GM21737 (cell line): ENCODE data around the gene PHRF1.

ENCODE experiments used
- ATAC-seq: cut with Tn5 transposase; IDR thresholded peaks from one replicate; pipeline ENCODE4 v1.9.1; 2021; ENCODE audit warnings: mild to moderate bottlenecking, moderate library complexity; ENCODE audit not compliant: unreplicated experiment

The PHRF1 gene

DNA sequence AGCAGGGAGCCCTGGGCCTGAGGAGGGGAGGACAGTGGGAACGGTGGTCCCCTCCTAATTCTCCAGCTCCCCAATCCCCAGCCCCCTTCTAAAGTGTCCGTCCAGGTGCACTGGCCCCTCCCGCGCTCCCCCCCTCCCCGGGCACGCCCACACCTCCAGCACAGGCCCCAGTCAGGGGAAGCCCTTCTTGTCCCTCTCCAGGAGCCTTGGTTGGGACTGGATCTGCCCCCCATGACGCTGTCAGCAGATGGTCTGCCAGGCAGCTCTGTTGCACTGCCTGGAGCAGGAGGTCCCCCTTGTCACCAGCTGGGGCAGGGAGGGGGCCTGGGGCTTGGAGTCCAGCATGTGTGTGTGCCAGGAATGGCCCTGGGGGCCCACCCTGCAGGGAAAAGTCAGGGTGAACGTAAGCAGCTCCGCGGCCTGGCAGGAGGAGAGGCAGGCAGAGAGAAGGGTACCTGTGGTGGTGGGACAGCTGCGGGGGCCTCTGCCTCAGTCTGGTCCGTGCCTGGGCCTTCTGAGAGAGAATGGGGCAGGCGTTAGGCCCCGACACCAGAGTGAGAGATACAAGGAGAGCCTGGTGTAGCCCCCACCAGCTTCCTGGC, 37.9 kb downstream of the PHRF1 start:
- no peak for ATAC-seq

DNA sequence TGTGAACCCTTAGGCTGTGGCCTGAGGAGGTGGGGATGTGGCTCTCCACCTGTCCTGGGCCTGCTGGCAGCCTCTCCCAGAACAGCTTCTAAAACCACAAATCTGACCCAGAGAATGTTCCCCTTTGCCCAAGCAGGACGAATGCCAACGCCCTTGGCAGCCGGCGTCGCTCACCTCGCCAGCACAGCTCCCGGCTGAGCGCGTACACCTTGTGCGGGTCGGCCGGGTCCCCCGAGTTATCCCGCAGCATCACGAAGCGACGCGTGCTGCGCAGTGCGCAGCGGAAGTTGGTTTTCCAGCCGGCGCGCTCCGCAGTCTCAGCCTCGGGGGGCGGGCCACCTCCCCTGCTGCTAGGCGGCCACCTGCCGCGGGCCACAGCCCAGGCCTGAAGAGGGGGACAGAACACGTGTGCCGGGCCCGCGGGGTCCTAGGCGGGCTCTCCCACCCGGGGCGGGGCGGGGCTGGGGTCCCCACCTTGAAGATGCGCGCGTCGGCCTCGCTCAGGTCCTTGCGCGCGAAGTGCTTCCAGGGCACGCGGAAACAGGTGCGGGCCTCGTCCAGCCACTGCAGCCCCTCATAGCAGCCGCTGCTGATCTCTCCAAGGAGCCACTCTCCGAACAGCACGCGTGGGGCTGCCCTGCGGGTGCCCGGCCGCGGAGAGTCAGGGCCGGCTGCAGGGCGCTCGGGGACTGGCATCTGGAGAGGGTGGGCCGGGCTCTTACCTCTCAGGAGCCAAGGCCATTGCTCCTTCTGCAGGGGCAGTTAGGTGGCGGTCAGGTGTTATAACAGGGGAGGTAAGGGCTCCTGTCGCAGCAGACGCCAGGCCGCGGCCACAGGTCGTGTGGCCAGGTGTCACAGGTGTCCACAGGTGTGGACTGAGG, 38.6 kb downstream of the PHRF1 start:
- no peak for ATAC-seq

DNA sequence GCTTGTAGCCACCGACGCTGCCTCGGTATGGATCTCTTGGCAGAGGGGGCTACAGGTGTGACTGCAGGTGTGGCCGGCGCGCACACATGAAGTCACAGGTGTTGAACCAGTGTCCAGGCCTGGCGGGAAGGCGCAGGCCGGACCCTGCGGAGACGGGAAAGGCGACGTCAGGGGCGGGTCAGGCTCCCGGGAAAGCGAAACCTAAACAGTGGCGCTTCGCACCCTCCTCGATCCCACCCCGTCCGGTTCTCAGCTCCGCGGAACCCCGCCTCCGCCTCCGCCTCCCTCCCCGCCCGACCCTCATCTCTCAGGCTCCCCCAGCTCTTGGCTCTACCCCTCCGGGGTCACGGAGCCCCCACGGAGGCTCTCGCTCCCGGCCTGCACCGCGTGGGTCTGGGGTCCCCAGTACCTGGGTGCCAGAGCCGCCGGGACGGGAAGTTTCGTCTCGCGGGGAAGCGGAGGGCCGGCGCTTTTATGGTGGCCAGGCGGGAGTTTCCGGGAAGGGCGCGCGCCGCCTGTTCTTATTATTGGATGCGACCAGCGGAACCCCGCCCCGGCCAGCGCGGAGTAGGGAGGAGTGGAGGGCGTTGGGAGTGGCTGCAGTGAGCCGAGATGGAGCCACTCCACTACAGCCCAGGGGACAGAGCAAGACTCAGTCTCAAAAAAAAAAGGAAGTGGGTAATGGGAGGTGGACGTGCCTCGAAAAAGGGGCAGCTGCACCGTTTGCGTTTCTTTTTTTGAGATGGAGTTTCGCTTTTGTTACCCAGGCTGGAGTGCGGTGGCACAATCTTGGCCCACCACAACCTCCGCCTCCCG, 39.4 kb downstream of the PHRF1 start, which contains the start of gene IRF7:
Gene IRF7 (minus strand): TSS at position 447 of the 816 bp plus-strand sequence. CDS start 586 bp downstream, outside the sequence.
- peak; percentile 69 for ATAC-seq

DNA sequence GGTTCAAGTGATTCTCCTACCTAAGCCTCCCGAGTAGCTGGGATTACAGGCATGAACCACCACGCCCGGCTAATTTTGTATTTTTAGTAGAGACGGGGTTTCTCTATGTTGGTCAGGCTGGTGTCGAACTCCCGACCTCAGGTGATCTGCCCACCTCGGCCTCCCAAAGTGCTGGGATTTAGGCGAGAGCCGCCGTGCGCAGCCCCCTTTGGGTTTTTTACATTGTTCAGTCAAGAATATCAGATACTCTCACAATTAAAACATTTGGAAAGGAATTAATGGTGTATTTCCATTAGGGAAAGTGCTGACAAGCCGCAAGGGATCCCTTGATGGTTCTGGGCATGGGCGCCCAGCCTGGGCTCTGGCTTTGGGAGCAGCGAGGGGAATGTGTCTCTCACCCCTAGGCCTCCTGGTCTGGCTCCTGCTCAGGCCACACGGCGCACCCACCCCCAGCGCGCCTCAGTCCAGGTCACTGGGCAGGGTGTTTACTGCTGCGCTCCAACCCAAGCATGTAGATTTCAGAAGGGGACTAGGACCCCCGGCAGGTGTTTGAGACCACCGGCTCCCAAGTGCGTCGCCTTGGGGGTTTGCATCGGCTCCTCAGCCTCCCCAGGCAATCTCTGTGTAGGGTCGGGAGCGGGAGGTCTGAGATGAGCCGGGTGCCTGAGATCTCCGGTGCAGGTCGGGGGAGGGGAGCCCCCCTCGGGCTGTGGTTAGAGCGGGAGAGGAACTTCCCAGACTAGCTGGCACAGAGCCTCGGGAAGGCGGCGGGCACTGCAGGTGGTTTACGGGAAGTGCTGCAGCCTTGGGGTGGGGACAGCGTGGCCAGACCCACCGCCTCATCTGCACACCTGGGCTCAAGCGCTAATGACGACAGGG, 40.3 kb downstream of the PHRF1 start:
- no peak for ATAC-seq

DNA sequence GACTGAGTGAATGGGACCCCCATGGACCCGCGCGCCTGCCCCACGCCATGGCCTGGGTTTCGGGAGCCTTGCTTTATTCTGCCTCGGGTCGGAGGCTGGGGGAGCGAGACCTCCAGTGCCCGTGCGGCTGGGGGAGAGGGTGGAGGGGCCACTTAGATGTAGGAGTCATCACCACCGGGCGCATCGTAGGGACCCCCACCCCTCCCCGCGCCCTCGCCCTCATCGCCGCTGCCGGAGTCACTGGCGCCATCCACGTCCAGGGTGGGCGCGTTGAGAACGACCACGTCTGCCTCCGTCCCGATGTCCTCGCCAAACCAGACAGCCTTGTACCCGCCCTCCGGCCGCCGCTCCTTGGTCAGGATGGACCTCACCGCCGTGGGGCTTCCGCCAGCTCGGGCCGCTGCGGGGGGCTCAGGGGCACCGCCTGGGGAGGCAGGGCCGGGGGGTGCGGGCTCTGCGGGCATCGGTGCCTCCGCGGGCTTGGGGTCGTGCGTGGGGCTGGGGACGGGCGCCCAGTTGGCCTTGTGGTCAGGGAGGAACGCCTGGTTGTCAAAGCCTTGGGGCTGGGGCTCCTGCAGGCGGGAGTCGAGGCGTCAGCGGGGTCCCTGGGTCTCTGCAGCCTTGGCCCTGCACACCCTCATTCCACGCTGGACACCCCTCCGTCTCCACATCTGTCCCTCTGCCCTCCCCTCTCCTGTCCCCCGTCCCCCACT, 41.1 kb downstream of the PHRF1 start:
- no peak for ATAC-seq

DNA sequence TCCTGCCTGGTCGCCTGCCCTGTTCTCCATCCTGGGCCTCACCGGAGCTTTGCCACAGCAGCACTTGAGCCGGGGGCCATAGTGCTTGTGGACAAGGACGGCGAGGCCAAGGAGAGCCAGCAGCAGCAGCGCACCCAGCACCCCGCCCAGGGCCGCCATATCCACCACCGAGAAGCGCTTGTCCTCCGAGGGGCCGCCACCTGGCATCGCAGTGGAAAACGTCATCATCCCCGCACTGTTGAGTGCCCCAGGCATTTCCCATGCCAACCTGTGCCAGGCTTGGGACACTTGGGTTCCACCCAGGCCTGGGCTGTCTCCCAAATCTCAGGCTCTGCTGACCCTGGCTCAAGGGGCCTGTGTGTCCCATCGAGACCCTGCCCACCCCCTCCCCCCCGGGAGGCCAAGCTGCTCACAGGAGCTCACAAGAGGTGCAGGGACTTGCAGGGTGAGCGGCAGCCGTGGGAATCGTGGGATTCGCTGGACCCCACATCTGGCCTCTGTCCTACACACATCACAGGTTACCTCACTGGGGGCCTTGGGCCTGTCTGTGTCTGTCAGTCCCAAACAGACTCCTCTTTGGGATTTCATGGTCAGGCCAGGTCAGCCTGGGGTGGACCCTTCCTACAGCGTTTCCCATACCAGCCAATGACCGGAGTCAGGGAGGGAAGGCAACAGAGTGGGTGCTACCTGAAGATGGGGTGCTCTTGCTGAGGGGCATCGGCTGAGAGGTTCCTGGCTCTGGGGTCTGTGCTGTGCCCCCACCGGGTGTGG, 41.8 kb downstream of the PHRF1 start:
- ATAC-seq = no peak

DNA sequence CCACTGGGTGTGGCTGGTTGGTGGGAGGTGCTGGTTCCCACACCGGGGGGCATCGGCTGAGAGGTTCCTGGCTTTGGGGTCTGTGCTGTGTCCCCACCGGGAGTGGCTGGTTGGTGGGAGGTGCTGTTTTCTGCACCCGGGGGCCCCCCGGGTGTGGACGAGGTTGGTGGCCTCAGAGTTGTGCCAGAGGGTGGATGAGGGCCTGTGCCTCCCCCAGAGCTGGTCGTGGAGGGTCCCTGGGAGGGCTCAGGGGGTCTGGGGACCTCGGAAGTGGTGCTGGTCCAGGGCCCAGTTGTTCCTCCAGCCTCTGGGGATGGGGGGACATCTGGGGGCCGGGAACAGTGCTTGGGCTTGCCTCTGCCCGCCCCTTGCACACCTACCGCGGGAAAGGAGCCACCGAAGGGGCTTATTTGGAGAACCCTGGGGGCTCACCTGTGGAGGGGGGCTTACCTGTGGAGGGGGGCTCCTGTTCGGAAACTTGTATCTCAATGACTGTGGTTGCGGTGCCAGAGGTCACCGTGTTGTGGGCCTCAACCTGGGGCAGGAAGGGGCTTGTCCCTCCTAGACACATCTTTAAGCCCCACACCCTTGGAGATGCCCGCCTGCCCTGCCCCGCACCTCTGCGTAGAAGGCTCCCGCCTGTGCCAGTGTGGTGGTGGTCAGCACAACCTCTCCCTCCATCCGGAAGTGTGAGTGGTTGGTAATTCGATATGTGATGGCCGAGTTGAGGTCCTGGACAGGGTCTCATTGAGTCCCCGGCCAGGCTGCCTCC, 42.8 kb downstream of the PHRF1 start:
- ATAC-seq = no peak

DNA sequence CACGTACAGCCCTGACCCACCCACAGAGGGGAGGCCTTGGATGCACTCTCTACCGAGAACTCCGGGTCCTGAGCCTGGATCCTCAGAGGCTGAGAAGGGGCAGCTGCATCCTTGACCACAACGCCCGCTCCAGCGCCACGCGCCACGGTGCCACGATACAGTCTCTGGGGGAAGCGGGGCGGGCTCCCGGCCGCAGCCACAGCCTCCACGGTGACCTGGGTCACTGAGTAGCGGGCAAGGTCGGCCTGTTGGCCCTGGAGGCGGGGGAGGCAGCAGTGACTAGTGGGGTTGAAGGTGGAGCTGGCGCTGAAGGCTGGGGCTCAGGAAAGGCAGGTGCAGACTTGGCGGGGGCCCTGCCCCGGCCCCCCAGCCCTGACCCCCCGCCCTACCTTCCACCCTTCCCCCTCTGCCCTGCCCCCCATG, 43.4 kb downstream of the PHRF1 start:
- ATAC-seq = no peak

DNA sequence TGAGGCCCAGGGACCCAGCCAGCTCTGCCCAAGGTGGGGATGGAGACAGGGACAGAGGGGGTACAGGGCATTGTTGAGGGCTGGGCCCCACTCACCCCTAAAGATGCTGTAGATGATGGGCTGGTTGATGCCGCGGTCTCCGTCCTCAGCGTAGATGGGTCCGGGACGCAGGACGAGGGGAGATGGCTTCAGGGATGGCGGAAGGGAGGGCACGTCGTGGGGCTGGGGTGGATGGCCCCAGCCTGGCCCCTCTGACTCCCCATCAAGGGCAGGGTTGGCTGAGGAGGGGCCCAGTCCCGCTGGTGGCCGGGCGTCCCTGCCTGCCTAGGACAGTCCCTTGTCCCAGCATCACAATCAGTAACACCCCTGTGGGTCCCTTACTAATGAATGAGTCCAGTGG, 43.9 kb downstream of the PHRF1 start:
- no peak for ATAC-seq

DNA sequence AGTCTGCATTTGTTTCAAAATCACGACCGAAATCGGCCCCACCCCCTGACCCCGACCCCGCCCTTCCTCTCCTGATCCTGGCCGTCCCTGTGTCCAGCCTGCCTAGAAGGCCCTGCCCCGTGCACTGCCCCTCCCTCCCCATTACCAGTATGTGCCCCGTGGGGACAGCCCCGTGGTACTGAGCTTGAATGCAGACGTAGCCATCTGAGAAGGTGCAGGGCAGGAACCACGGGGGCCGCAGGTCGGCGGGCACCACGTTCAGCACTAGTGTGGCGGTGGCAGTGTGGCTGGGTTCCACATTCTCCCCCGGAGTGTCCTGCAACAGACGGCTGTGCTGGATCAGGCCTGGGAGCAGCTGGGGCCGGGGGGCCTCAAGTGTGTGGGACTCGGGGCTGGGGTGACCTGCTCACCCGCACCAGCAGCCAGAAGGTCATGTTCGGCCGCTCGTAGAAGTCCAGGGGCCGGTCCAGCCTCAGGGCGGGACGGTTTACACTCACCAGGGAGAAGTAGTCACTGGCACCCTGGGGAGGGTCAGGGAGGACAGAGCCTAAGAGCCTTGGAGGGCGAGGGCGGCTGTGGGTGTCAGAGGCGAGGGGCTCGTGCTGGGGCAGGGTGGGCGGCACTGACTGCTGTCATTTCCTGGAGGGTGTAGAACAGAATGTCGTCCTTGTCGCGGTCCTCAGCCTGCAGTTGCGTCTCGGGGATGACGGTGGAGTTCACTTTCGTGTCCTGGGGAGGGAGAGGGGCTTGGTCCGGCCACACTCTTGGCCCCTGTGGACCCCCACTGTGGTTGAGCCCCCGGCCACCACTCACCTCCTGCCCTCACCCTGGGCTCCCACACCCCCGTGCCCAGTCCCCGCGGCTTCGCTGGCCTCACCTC, 44.9 kb downstream of the PHRF1 start:
- no peak for ATAC-seq

DNA sequence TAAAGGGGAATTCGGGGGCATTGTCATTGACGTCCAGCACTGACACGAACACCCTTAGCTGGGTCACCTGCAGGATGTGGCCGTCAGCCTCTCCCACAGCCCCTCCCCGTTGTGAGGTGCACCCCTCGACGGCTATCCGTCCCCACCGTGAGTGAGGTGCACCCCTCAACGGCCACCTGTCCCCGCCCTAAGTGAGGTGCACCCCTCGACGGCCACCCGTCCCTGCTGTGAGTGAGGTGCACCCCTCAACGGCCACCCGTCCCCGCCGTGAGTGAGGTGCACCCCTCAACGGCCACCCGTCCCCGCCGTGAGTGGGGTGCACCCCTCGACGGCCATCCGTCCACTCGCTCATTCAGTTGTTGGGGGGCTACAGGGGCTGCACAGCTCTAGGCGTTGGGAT, 45.6 kb downstream of the PHRF1 start:
- ATAC-seq = no peak

DNA sequence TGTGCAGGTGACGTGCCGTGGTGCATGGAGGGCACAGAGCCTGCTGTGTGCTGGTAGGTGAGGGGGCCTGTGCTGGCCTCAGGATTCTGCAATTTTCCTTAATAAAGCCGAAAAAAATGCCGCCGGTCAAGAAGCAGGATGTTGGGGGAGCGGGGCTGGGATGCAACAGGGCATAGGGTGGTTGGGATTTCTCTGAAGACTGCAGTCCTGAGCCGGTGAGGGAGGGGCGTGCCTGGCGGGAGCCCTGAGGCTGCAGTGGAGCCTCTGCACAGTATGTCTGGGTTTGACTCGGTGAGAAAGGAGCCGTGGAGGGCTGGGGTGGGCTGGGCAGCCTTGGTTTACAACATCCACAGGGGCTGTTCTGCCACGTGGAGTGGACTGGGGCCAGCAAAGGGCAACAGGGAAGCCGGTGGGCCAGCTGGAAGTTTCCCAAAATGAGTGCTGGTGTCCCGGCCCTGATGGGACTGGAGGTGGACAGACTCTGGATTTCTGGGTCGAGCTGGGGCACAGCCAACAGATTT, 47.1 kb downstream of the PHRF1 start:
- ATAC-seq = no peak

DNA sequence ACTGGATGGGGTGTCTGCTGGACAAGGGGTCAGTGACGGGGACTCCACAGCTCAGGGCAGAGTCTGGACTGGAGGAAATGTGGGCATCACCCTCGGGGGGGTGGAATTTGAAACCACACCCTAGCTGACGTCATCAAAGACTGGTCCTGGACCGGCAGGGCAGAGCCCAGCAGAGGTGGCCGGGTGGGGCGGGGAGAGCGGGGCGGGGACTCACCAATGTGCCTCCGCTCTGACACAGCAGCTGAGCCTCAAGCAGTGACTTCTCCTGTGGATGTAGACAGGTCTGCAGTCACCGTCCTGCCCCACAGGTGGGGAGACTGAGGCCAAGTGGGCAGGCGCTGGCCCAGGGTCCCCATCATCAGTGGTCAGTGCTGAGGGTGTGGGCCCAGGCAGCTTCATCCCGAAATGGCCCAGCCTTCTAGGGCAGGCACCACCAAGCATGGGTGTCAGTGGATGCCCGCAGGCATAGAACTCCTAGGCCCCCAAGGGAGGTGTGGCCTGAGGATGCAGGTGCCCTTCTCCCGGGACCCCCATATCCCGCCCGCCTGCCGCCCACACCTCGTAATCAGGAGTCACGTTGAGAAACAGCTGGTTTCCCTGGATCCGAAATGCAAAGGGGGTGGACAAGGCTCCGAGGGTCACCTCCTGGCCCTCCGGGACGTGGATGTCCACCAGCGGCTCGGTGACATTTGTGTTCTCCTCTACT, 47.9 kb downstream of the PHRF1 start:
- no peak for ATAC-seq

DNA sequence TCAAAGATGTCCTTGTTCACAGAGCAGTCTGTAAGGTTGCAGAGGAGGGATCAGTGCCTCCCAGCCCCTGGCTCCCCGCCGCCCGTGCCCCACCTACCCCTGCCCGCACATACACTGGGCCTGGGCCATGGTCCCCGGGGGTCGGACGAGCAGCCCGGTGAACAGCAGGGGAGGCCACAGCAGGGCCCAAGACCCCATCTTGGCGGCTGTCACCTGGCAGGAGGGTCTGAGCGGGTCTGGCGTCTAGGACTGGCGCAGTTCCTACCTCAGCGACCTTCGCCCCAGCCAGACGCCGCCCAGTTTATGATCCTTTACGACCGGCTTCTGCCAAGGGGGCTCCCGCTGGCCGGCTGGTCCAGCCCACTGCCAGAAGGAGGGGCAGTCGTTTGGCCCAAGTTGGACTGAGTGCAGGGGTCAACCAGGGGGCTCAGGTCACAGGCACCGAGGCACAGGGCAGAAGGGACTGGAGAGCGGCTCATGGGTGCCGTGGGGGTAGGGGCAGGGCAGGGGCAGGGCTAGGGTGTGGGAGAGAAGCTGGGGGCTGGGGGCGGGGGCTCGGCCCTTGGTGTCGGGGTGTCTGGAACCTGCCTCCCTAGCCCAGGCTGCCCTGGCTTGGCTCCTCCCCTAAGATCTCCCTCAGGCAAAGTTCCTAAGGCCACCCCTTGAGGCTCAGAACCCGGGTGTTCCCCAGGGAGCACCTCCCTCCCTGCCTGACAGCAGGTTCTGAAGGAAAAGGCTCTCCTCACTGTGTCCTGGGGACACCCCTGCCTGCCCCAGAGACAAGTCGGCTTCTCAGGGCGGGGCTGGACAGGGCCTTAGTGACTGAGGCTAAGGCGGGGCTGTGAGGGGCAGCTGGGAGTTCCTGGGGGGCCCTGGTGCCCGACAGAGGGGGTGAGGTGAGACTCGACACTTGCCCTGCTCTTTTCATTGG, 48.7 kb downstream of the PHRF1 start, which contains the start of gene CDHR5:
Gene CDHR5 (minus strand): TSS at position 251 of the 931 bp plus-strand sequence. CDS start 53 bp downstream, at position 198.
- ATAC-seq = no peak

DNA sequence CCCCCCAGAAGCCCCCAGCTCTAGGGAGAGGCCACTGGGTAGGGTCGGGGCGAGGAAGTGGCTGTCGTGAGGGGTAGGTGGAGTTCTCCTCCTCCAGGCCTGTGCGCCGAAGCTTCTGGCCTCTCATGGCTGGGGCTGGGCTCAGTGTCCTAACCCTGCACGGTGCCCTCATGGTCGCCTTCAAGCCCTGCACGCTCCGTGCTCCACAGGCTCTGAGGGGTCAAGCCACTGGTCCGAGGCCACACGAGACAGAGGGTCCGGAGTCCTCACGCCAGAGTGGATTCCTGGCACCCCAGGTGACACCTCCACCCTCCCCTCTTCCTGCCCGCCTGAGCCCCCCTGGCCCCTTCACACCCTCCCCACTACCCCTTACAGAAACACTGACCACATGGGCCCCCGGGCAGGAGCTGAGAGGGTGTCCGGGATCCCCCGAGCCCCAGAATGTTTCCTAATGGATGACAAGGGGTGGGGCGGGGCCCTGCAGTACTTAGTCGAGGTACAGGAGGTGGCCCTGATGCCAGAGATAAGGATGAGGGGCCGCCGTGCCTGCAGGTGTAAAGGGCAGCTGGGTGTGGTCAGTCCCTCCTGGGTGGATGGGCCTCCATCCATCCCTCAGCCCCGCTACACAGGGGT, 49.5 kb downstream of the PHRF1 start:
- no peak for ATAC-seq
